ENCODE results near the gene BHLHE23. TPM values are rescaled to one million over a fixed set of nuclear protein-coding genes. Genes with fewer than 3 reads are reported as not detected.

The BHLHE23 gene
- total RNA-seq, 1 donor from 2014 or later, result not detected

- intact Hi-C loops (cut with DNase I), result no loop called here
- Histone ChIP-seq H3K4me3 (no peak overlapping the region), H3K9me3 (no peaks in the 10 kb centered on the region), H3K36me3 (no peaks in the 10 kb centered on the region), H3K27ac (no peak overlapping the region), H3K27me3 (no peaks in the 10 kb centered on the region), H3K4me1 (no peaks in the 10 kb centered on the region)
- TF ChIP-seq POLR2AphosphoS5 (IDR thresholded peaks at IDR 0.05; ENCODE audit: insufficient read depth in 1 of 2, low read depth in 1 of 2), result no peak
- no peak for TF ChIP-seq POLR2A (IDR thresholded peaks at IDR 0.05)
- TF ChIP-seq CTCF (IDR thresholded peaks at IDR 0.05), result no peak
- no peak for DNase-seq (ENCODE audit: extremely low spot score in 2 of 2)
Observed at GRCh38 chr20:62987114-62987513, 19.6 kb downstream of the BHLHE23 start.

- TF ChIP-seq CTCF (IDR thresholded peaks at IDR 0.05) (no peak), POLR2AphosphoS5 (IDR thresholded peaks at IDR 0.05; ENCODE audit: insufficient read depth in 1 of 2, low read depth in 1 of 2) (no peak), POLR2A (IDR thresholded peaks at IDR 0.05) (no peak)
- DNase-seq (ENCODE audit: extremely low spot score in 2 of 2), result no peak
- Histone ChIP-seq H3K9me3 (no peaks in the 10 kb centered on the region), H3K4me3 (no peak overlapping the region), H3K27me3 (no peaks in the 10 kb centered on the region), H3K4me1 (no peaks in the 10 kb centered on the region), H3K36me3 (no peaks in the 10 kb centered on the region), H3K27ac (no peak overlapping the region)
- intact Hi-C loops (cut with DNase I), result no loop called here
Observed at GRCh38 chr20:62986257-62986800, 20.4 kb downstream of the BHLHE23 start.

- Histone ChIP-seq H3K27me3 (no peaks in the 10 kb centered on the region), H3K36me3 (no peaks in the 10 kb centered on the region), H3K4me3 (no peak overlapping the region), H3K4me1 (no peaks in the 10 kb centered on the region), H3K27ac (no peak overlapping the region), H3K9me3 (no peaks in the 10 kb centered on the region)
- TF ChIP-seq CTCF (IDR thresholded peaks at IDR 0.05) (no peak), POLR2A (IDR thresholded peaks at IDR 0.05) (no peak), POLR2AphosphoS5 (IDR thresholded peaks at IDR 0.05; ENCODE audit: insufficient read depth in 1 of 2, low read depth in 1 of 2) (no peak)
- intact Hi-C loops (cut with DNase I), result no loop called here
- no peak for DNase-seq (ENCODE audit: extremely low spot score in 2 of 2)
Observed at GRCh38 chr20:62985444-62985778, 21.4 kb downstream of the BHLHE23 start.

GRCh38 chr20:62984666-62985443 lies 21.9 kb downstream of the BHLHE23 start:
- TF ChIP-seq POLR2AphosphoS5 (IDR thresholded peaks at IDR 0.05; ENCODE audit: insufficient read depth in 1 of 2, low read depth in 1 of 2), result no peak
- no peak for TF ChIP-seq CTCF (IDR thresholded peaks at IDR 0.05)
- TF ChIP-seq POLR2A (IDR thresholded peaks at IDR 0.05), result no peak
- H3K36me3 ChIP-seq, result no peaks in the 10 kb centered on the region
- no peaks in the 10 kb centered on the region for H3K27me3 ChIP-seq
- no peaks in the 10 kb centered on the region for H3K4me1 ChIP-seq
- no peak for DNase-seq (ENCODE audit: extremely low spot score in 2 of 2)
- intact Hi-C loops (cut with DNase I), result no loop called here
- H3K27ac ChIP-seq, result no peak overlapping the region
- no peaks in the 10 kb centered on the region for H3K9me3 ChIP-seq
- H3K4me3 ChIP-seq, result no peak overlapping the region

GRCh38 chr20:62983210-62983609 lies 23.6 kb downstream of the BHLHE23 start:
- TF ChIP-seq POLR2AphosphoS5 (IDR thresholded peaks at IDR 0.05; ENCODE audit: insufficient read depth in 1 of 2, low read depth in 1 of 2), result no peak
- no peak for TF ChIP-seq POLR2A (IDR thresholded peaks at IDR 0.05)
- TF ChIP-seq CTCF (IDR thresholded peaks at IDR 0.05), result no peak
- intact Hi-C loops (cut with DNase I), result no loop called here
- no peaks in the 10 kb centered on the region for H3K4me1 ChIP-seq
- no peaks in the 10 kb centered on the region for H3K27me3 ChIP-seq
- no peak for DNase-seq (ENCODE audit: extremely low spot score in 2 of 2)
- no peak overlapping the region for H3K4me3 ChIP-seq
- H3K36me3 ChIP-seq, result no peaks in the 10 kb centered on the region
- H3K27ac ChIP-seq, result no peak overlapping the region
- H3K9me3 ChIP-seq, result no peaks in the 10 kb centered on the region

Data from vagina (tissue), 2 donors.